OCI-LY3 (cell line): ENCODE data around the gene BICDL2.
A peak's percentile ranks its signal among the peaks of the same experiment; 100 is the strongest.

ENCODE experiments used
- H2AFZ ChIP-seq: fragments of 200-600, 300-600 bp; shearing (Covaris generic); 2 replicates; pipeline ENCODE4 v1.6.0; 2014; ENCODE audit warnings: antibody characterized with exemption, low read depth, low read length
- H3K27ac ChIP-seq: fragments of 200-600, 300-600 bp; sonication (generic); 2 replicates; pipeline ENCODE4 v1.5.1; 2014; ENCODE audit warnings: mild to moderate bottlenecking, low read length, moderate library complexity, mixed read lengths
- H3K27me3 ChIP-seq: fragments of 200-600, 300-600 bp; sonication (generic); 2 replicates; pipeline ENCODE4 v1.6.1; 2014; ENCODE audit warnings: low read depth, low read length, mixed read lengths
- H3K36me3 ChIP-seq: fragments of 200-600, 300-600 bp; sonication (generic); replicated peaks from 2 replicates; pipeline ENCODE3; 2014; ENCODE audit warnings: low read depth, low read length, mixed read lengths
- H3K4me1 ChIP-seq: fragments of 300-600, 200-600 bp; sonication (generic); 2 replicates; pipeline ENCODE4 v1.6.1; 2014; ENCODE audit warnings: low read length, mixed read lengths
- H3K4me2 ChIP-seq: fragments of 200-600, 300-600 bp; sonication (generic); 2 replicates; pipeline ENCODE4 v1.6.1; 2014; ENCODE audit warnings: low read length, mixed read lengths
- H3K4me3 ChIP-seq: fragments of 300-600, 200-600 bp; sonication (generic); 2 replicates; pipeline ENCODE4 v1.5.1; 2014; ENCODE audit warnings: antibody characterized with exemption, mild to moderate bottlenecking, low read length, moderate library complexity
- H3K79me2 ChIP-seq: fragments of 300-600, 200-600 bp; shearing (Covaris generic); 2 replicates; pipeline ENCODE4 v1.6.1; 2014; ENCODE audit warnings: mild to moderate bottlenecking, low read length, mixed read lengths
- H3K9ac ChIP-seq: fragments of 300-600, 200-600 bp; shearing (Covaris generic); 2 replicates; pipeline ENCODE4 v1.6.0; 2014; ENCODE audit warnings: mild to moderate bottlenecking, low read length, moderate library complexity
- H3K9me3 ChIP-seq: fragments of 200-600, 300-600 bp; shearing (Covaris generic); 2 replicates; pipeline ENCODE4 v1.6.1; 2014; ENCODE audit warnings: low read length, mixed read lengths; ENCODE audit not compliant: insufficient read depth
- H4K20me1 ChIP-seq: fragments of 200-600, 300-600 bp; sonication (generic); 2 replicates; pipeline ENCODE4 v1.6.1; 2016; ENCODE audit warnings: low read length, mixed read lengths; ENCODE audit not compliant: insufficient read depth
- EZH2phosphoT487 ChIP-seq: fragments of 200-600 bp; shearing (Covaris generic); IDR thresholded peaks from 2 replicates; pipeline ENCODE4 v1.6.1; 2018; ENCODE audit warnings: antibody characterized with exemption, mixed run types, low read depth
- TF ChIP-seq, protein P1 (sequence below): fragments of 200-600, 300-600 bp; sonication (generic); IDR thresholded peaks from 2 replicates; pipeline ENCODE4 v1.5.1; 2014; ENCODE audit warnings: antibody characterized with exemption, low read length, low read depth

The BICDL2 gene

DNA sequence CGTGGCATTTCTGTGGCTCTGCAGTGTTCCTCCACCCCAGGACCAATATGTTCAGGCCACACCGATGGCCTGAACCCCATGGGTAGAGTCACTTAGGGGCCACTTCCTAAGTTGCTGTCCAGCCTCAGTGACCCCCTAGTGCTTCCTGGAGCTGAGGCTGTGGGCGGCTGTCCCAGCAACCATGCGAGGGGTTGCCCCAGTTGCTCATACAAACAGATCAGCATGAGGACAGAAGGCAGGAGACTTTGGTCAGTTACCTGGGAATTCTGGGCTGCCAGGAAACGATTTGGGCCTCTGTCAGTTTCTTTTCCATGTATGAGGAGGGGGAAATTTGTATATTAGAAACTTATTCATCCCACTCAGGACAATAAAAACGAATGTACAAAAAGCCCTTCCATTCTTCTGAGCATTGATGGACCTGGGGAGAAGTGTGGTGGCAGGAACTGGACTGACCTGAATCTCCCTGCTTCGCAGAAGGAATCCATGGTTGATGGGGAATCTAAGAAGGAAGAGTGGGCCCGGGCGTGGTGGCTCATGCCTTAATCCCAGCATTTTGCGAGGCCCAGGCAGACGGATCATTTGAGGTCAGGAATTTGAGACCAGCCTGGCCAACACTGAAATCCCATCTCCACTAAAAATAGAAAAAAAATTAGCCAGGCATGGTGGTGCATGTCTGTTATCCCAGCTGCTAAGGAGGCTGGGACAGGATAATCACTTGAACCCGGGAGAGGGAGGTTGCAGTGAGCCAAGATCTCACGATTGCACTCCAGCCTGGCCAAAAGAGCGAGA, 23.8 kb upstream of the BICDL2 start:
- Histone ChIP-seq H3K9me3 (no peaks in the 10 kb centered on the region), H4K20me1 (no peaks in the 10 kb centered on the region), H3K4me1 (peaks cover 17% of the 10 kb centered on the region), H3K9ac (no peak overlapping the region), H2AFZ (no peak overlapping the region), H3K36me3 (no peaks in the 10 kb centered on the region), H3K27ac (no peak overlapping the region), H3K4me3 (no peak overlapping the region), H3K79me2 (no peaks in the 10 kb centered on the region), H3K27me3 (peaks cover 5% of the 10 kb centered on the region; the same call in 1 of the 2 replicates), H3K4me2 (no peak overlapping the region)
- TF ChIP-seq, protein P1, sequence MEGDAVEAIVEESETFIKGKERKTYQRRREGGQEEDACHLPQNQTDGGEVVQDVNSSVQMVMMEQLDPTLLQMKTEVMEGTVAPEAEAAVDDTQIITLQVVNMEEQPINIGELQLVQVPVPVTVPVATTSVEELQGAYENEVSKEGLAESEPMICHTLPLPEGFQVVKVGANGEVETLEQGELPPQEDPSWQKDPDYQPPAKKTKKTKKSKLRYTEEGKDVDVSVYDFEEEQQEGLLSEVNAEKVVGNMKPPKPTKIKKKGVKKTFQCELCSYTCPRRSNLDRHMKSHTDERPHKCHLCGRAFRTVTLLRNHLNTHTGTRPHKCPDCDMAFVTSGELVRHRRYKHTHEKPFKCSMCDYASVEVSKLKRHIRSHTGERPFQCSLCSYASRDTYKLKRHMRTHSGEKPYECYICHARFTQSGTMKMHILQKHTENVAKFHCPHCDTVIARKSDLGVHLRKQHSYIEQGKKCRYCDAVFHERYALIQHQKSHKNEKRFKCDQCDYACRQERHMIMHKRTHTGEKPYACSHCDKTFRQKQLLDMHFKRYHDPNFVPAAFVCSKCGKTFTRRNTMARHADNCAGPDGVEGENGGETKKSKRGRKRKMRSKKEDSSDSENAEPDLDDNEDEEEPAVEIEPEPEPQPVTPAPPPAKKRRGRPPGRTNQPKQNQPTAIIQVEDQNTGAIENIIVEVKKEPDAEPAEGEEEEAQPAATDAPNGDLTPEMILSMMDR: no peak
- TF ChIP-seq EZH2phosphoT487: no peak

DNA sequence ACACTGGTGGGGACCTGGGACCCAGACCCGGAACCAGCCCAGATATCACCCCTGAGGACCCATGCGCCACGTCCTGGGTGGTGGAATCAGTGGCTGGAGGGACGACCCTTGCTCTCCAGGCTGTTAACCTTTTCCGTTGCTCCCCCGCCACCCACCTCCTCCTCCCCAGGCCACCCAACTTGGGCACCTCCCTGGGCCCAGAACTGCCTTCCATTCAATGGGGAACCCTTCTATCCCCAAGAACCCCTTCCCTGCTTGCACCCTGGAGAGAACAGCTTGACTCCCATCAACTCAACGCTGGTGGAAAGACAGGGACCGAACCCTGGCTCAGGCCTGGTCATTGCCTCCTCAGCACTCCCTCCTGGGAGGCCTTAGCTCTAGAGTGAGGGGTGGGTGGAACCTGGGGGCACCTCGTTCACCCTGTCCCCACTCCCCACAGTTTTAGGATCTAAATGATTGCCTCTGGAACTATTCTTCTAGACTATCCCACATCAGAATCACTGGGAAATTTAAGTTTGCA, 23.0 kb upstream of the BICDL2 start:
- Histone ChIP-seq H2AFZ (peak overlapping the region; percentile 93), H3K9ac (peak overlapping the region; percentile 88), H3K9me3 (no peaks in the 10 kb centered on the region), H3K36me3 (no peaks in the 10 kb centered on the region), H3K27me3 (peaks cover 5% of the 10 kb centered on the region; the same call in 1 of the 2 replicates), H3K4me2 (peak overlapping the region; percentile 98), H3K4me1 (peaks cover 9% of the 10 kb centered on the region), H3K4me3 (peak overlapping the region; percentile 82), H3K27ac (no peak overlapping the region), H4K20me1 (0 out of 2 replicates have a peak, but pooled peaks cover 2% of the 10 kb centered on the region), H3K79me2 (no peaks in the 10 kb centered on the region)
- TF ChIP-seq EZH2phosphoT487: no peak
- TF ChIP-seq, protein P1: no peak

DNA sequence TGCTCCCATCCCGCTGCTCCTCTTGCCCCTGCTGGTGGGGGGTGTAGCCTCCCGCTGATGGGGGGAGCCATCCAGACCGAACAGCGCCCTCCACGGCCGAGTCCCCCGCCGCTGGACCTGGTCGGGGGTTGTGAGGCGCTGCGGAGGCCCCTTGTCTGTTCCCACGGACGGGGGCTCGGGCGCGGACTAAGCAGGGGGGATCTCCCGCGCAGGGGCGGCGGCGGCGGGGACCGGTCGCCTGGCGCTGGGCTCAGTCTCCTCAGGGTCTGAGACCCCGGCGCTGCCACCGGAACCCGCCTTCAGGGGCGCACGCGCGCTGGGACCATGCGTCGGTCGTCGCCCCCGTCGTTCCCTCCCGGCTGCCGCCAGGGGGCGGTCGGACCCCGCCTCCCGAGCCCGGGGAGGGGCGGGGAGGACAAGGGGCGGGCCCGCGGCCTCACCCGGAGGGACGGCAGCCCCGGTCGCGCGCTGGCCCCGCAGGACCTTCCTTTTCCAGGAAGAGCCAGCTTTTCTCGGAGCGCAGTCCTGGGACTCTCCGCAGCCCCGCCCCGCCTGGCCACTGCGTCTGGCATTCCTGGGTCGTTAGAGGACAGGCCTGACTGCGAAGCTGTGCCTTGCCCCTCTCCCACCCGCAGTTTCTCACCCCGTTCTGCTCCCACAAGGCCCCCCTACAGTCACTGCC, 22.4 kb upstream of the BICDL2 start:
- H3K36me3 ChIP-seq: no peaks in the 10 kb centered on the region
- TF ChIP-seq, protein P1: peak; percentile 60
- no peak for TF ChIP-seq EZH2phosphoT487
- peak overlapping the region; percentile 93 for H2AFZ ChIP-seq
- no peaks in the 10 kb centered on the region for H3K79me2 ChIP-seq
- H3K27ac ChIP-seq: peak overlapping the region; percentile 19; the same call in 1 of the 2 replicates
- H3K9ac ChIP-seq: peak overlapping the region; percentile 88
- H3K9me3 ChIP-seq: no peaks in the 10 kb centered on the region
- 0 out of 2 replicates have a peak, but pooled peaks cover 4% of the 10 kb centered on the region for H4K20me1 ChIP-seq
- peaks cover 5% of the 10 kb centered on the region; the same call in 1 of the 2 replicates for H3K27me3 ChIP-seq
- peak overlapping the region; percentile 98 for H3K4me2 ChIP-seq
- H3K4me1 ChIP-seq: peaks cover 6% of the 10 kb centered on the region
- H3K4me3 ChIP-seq: peak overlapping the region; percentile 82
